ENCODE data around the gene NREP.
"Not testable (repeated sequence)": the region's sequence is repeated elsewhere in the genome, so short reads cannot be mapped to it uniquely, and the experiment has no call there.

NREP gene

DNA sequence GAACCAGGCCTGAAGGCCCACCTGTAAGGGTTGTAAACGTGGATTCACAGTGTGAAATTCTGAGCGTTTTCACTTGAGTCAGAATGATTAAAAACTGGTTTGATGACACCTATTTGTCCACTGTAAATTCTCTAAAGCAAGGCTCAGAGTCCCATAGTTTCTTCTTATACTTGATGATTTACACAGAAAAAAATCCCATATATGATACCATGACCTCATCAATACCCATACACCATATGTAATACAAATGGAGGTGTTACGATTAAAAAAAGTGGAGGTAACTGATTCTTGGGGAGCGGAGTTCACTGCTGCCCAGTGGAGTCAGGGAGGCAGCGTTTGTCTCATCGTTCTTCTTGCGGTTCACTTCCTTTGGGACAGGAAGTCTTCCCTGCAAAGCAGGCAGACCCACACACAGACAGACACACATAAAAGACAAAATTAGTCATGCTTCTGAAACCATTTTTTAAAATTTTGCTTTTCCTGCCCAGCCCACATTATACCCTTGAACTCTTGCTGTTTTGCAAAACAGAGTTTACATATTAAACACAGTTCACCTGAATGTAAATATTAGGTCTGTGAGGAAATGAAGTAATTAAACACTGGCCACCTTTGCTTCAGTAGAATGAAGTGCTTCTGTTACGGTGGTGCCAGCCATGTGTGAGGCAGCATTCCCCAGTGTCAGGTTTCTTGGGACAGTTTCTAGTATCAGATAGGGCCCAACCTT, 26.2 kb downstream of the NREP start:
- no peak for DNase-seq (ENCODE audit: low read depth)
- no peak overlapping the region for H3K4me3 ChIP-seq (ENCODE audit: control insufficient read depth, low read depth, low read length)
- TF ChIP-seq, protein P1, sequence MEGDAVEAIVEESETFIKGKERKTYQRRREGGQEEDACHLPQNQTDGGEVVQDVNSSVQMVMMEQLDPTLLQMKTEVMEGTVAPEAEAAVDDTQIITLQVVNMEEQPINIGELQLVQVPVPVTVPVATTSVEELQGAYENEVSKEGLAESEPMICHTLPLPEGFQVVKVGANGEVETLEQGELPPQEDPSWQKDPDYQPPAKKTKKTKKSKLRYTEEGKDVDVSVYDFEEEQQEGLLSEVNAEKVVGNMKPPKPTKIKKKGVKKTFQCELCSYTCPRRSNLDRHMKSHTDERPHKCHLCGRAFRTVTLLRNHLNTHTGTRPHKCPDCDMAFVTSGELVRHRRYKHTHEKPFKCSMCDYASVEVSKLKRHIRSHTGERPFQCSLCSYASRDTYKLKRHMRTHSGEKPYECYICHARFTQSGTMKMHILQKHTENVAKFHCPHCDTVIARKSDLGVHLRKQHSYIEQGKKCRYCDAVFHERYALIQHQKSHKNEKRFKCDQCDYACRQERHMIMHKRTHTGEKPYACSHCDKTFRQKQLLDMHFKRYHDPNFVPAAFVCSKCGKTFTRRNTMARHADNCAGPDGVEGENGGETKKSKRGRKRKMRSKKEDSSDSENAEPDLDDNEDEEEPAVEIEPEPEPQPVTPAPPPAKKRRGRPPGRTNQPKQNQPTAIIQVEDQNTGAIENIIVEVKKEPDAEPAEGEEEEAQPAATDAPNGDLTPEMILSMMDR (conservative IDR thresholded peaks at IDR 0.05; ENCODE audit: control insufficient read depth, insufficient read depth, low read depth, low read length): no peak

DNA sequence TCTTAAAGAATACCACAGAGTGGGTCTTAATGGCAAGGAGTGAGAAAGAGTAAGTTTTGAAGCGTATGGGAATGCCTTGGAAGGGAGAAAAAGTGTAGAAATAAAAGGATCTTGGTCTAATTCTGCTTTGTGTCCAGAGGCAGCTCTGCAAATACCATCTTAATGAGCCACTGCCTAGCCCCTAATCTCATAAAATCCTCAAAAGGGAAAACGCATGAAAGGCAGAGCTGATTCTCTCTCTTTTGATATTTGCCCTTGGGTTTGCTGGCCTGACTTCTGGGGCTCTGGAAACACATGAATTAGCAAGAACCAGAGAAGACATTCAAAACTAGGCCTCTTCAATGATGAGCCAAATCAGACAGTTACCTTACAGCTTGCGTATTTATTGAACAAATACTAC, 28.1 kb downstream of the NREP start:
- H3K4me3 ChIP-seq (ENCODE audit: control insufficient read depth, low read depth, low read length): no peak overlapping the region
- DNase-seq (ENCODE audit: low read depth): no peak
- TF ChIP-seq, protein P1 (conservative IDR thresholded peaks at IDR 0.05; ENCODE audit: control insufficient read depth, insufficient read depth, low read depth, low read length): no peak

DNA sequence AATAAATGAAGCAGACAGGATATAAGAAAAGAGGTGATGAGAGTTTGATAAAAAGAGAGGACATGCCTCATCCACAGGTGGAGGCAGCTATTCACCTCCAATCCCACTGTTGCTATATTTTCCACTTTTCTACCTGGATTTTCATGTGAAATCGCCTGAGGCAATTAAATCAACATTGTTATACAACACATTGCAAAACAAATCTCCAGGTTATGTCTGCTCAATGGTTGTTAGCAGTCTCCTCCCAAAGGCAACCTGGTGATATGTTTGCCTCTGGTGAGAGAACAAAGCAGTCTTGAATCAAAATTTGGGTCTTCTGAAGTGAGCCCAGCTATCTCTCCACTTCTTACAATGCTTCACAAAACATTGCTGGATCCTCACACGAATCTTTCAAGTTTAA, 30.0 kb downstream of the NREP start:
- no peak for DNase-seq (ENCODE audit: low read depth)
- H3K4me3 ChIP-seq (ENCODE audit: control insufficient read depth, low read depth, low read length): no peak overlapping the region
- TF ChIP-seq, protein P1 (conservative IDR thresholded peaks at IDR 0.05; ENCODE audit: control insufficient read depth, insufficient read depth, low read depth, low read length): no peak

DNA sequence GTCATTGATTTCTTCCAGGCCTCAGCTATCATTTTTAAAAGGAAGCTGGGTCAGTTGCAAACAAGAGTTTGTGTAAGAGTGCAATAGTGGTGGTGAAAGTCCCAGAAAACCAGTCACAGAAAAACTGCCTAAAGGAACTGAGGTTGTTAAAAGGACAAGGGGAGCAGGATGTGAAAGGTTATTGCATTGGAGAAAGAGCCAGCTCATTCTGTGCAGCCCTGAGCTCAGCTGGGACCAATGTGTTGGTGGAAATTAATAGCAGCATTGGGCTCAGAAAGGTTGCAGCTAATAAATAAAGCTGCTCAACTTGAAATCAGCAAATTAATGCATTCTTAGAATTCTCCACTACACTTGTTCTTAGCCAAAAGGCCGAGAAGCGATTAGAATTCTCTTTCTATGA, 34.9 kb downstream of the NREP start:
- TF ChIP-seq, protein P1 (conservative IDR thresholded peaks at IDR 0.05; ENCODE audit: control insufficient read depth, insufficient read depth, low read depth, low read length): no peak

DNA sequence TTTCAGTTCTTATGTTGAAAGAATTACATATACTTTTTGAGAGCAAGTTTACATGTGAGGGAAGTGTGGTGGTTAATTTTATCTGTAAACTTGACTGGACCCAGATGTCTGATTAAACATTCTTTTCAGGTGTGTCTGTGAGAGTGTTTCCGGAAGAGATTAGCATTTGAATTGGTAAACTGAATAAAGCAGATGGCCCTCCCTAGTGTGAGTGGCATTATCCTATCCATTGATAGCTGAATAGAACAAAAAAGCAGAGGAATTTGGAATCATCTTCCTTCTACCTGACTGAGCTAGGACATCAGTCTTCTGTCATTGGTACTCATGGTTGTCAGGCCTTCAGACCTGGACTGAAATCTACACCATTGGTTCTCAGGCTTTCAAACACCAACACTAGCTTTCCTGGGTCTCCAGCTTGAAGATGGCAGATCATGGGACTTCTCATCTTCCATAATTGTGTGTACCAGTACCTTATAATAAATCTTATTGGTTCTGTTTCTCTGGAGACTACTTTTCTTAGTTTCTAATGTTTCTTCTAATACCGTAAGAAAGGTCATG, 36.6 kb downstream of the NREP start:
- TF ChIP-seq, protein P1 (conservative IDR thresholded peaks at IDR 0.05; ENCODE audit: control insufficient read depth, insufficient read depth, low read depth, low read length): no peak
- no peak overlapping the region for H3K4me3 ChIP-seq (ENCODE audit: control insufficient read depth, low read depth, low read length)
- no peak for DNase-seq (ENCODE audit: low read depth)

More for the DNA sequence above, 34.9 kb downstream of the NREP start:
- no peak for DNase-seq (ENCODE audit: low read depth)
- H3K4me3 ChIP-seq (ENCODE audit: control insufficient read depth, low read depth, low read length): no peak overlapping the region

DNA sequence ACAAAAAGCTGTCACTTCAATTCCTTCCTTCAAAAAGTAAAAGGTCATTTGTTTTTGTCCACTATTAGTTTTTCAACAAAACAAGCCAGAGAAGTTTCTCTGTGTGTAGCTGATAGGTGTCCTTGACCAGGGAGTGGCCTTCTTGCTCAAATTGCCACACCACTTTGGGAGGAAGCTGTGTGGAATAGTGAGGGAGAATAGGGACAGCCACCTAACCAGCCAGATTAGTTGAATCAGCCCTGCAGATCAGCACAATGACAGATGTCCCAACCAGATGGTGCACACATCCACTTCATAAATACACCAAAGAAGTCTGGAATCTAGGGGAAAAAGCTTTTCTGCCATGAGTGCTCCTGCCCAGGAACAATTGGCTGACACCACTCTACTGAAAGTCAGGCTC, 37.2 kb downstream of the NREP start:
- DNase-seq (ENCODE audit: low read depth): no peak
- H3K4me3 ChIP-seq (ENCODE audit: control insufficient read depth, low read depth, low read length): no peak overlapping the region
- TF ChIP-seq, protein P1 (conservative IDR thresholded peaks at IDR 0.05; ENCODE audit: control insufficient read depth, insufficient read depth, low read depth, low read length): no peak

DNA sequence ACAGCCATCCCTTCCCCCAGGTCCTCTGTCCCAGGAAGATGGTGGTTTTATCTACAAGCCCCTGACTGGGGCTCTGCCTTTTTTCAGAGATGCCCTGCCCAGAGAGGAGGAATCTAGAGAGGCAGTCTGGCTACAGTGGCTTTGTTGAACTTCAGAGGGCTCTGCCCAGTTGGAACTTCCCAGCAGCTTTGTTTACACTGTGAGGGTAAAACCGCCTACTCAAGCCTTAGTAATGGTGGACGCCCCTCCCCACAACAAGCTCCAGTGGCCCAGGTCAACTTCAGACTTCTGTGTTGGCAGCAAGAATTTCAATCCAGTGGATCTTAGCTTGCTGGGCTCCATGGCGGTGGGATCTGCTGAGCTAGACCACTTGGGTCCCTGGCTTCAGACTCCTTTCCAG, 40.2 kb downstream of the NREP start:
- DNase-seq (ENCODE audit: low read depth); H3K4me3 ChIP-seq (ENCODE audit: control insufficient read depth, low read depth, low read length): not testable (repeated sequence)
